Suprapubic skin (tissue), 4 donors: ENCODE data around the gene TMPRSS13. TPM values are rescaled to one million over a fixed set of nuclear protein-coding genes. Genes with fewer than 3 reads are reported as not detected.

Source experiments
- DNase-seq, 2 donors: peaks; one replicate each; pipeline ENCODE4 v3.0.0-alpha.2; 2019; ENCODE audit warnings: low spot score in 2 of 2
- H3K27ac ChIP-seq: fragments of 200-600 bp; sonication (generic); one replicate; pipeline ENCODE4 v1.5.1; 2019
- H3K27me3 ChIP-seq: fragments of 200-600 bp; sonication (generic); one replicate; pipeline ENCODE4 v1.5.1; 2019
- H3K36me3 ChIP-seq: fragments of 200-600 bp; sonication (generic); one replicate; pipeline ENCODE4 v1.5.1; 2019
- H3K4me1 ChIP-seq: fragments of 200-600 bp; sonication (generic); one replicate; pipeline ENCODE4 v1.5.1; 2019
- H3K4me3 ChIP-seq: fragments of 200-600 bp; sonication (generic); one replicate; pipeline ENCODE4 v1.5.1; 2019; ENCODE audit warnings: mild to moderate bottlenecking
- H3K9me3 ChIP-seq: fragments of 200-600 bp; sonication (generic); one replicate; pipeline ENCODE4 v1.5.1; 2019
- CTCF ChIP-seq, 2 donors: fragments of 200-600 bp in 1 of 2; fragments of 450-650 bp in 1 of 2; sonication (generic) in 1 of 2; IDR thresholded peaks; one replicate each; pipeline ENCODE4 v1.5.1; 2016 to 2019; ENCODE audit warnings: antibody characterized with exemption in 2 of 2, mild to moderate bottlenecking in 1 of 2, moderate library complexity in 1 of 2
- EP300 ChIP-seq: sonication (generic); formaldehyde crosslinking; IDR thresholded peaks from one replicate; pipeline ENCODE4 v1.6.1; 2017; ENCODE audit warnings: antibody characterized with exemption
- POLR2A ChIP-seq, 2 donors: fragments of 450-650 bp; IDR thresholded peaks; one replicate each; pipeline ENCODE4 v1.6.1; 2017; ENCODE audit warnings: antibody characterized with exemption in 2 of 2, mild to moderate bottlenecking in 2 of 2, moderate library complexity in 2 of 2
- POLR2AphosphoS5 ChIP-seq, 3 donors: sonication (generic); formaldehyde crosslinking; IDR thresholded peaks; one replicate each; pipeline ENCODE4 v1.6.1; 2017; ENCODE audit warnings: antibody characterized with exemption in 3 of 3
- WGBS: methylation state at CpG from one replicate; pipeline ENCODE4 v1.1.5; 2018; 5-methylcytosine and 5-hydroxymethylcytosine counted together
- total RNA-seq, 4 donors: library from RNA; depleted of rRNA; stranded (reverse); fragments of >200 nt; gene quantifications; one replicate each; pipeline ENCODE4 v1.1.0, GENCODE V29; 2016

TMPRSS13 gene
- total RNA-seq, 4 donors from 2014 or later = 24.7 to 92.0 (median 73.1) TPM

GRCh38 chr11:117944554-117944953 lies 15.4 kb upstream of the TMPRSS13 start:
- Histone ChIP-seq H3K4me3 (no peak overlapping the region), H3K36me3 (no peaks in the 10 kb centered on the region), H3K27ac (no peak overlapping the region), H3K27me3 (peaks cover 2% of the 10 kb centered on the region), H3K9me3 (no peaks in the 10 kb centered on the region), H3K4me1 (peaks cover 7% of the 10 kb centered on the region)
- TF ChIP-seq POLR2AphosphoS5 (IDR thresholded peaks at IDR 0.05) = no peak
- no peak for TF ChIP-seq EP300
- no peak for TF ChIP-seq POLR2A (IDR thresholded peaks at IDR 0.05)
- TF ChIP-seq CTCF (IDR thresholded peaks at IDR 0.05) = no peak
- WGBS = 65% methylated on average over 3 of the region's 5 CpGs
- no peak for DNase-seq

GRCh38 chr11:117941976-117942654 lies 12.9 kb upstream of the TMPRSS13 start:
- no peak overlapping the region for H3K4me3 ChIP-seq
- H3K36me3 ChIP-seq = no peaks in the 10 kb centered on the region
- H3K27me3 ChIP-seq = peaks cover under 1% of the 10 kb centered on the region
- H3K9me3 ChIP-seq = no peaks in the 10 kb centered on the region
- 80% methylated on average over 6 of the region's 6 CpGs for WGBS
- TF ChIP-seq POLR2A (IDR thresholded peaks at IDR 0.05) = no peak
- TF ChIP-seq POLR2AphosphoS5 (IDR thresholded peaks at IDR 0.05) = no peak
- TF ChIP-seq CTCF (IDR thresholded peaks at IDR 0.05) = no peak
- TF ChIP-seq EP300 = no peak
- no peak for DNase-seq
- H3K4me1 ChIP-seq = peaks cover 7% of the 10 kb centered on the region
- no peak overlapping the region for H3K27ac ChIP-seq

GRCh38 chr11:117941163-117941707 lies 12.0 kb upstream of the TMPRSS13 start:
- H3K27me3 ChIP-seq = no peaks in the 10 kb centered on the region
- WGBS = no CpG with 5 or more reads among the region's 4 CpGs
- no peak overlapping the region for H3K4me3 ChIP-seq
- no peaks in the 10 kb centered on the region for H3K4me1 ChIP-seq
- H3K36me3 ChIP-seq = no peaks in the 10 kb centered on the region
- TF ChIP-seq EP300 = no peak
- TF ChIP-seq POLR2AphosphoS5 (IDR thresholded peaks at IDR 0.05) = no peak
- no peak for TF ChIP-seq POLR2A (IDR thresholded peaks at IDR 0.05)
- TF ChIP-seq CTCF (IDR thresholded peaks at IDR 0.05) = no peak
- DNase-seq = no peak
- no peak overlapping the region for H3K27ac ChIP-seq
- H3K9me3 ChIP-seq = no peaks in the 10 kb centered on the region

GRCh38 chr11:117940736-117941135 lies 11.5 kb upstream of the TMPRSS13 start:
- H3K27ac ChIP-seq = no peak overlapping the region
- no peaks in the 10 kb centered on the region for H3K9me3 ChIP-seq
- no peaks in the 10 kb centered on the region for H3K36me3 ChIP-seq
- no peak for DNase-seq
- no peaks in the 10 kb centered on the region for H3K27me3 ChIP-seq
- no peaks in the 10 kb centered on the region for H3K4me1 ChIP-seq
- no peak overlapping the region for H3K4me3 ChIP-seq
- TF ChIP-seq POLR2A (IDR thresholded peaks at IDR 0.05) (no peak), CTCF (IDR thresholded peaks at IDR 0.05) (no peak), POLR2AphosphoS5 (IDR thresholded peaks at IDR 0.05) (no peak), EP300 (no peak)
- WGBS = 94% methylated on average over 8 of the region's 8 CpGs

- TF ChIP-seq POLR2A (IDR thresholded peaks at IDR 0.05) (no peak), CTCF (IDR thresholded peaks at IDR 0.05) (no peak), POLR2AphosphoS5 (IDR thresholded peaks at IDR 0.05) (no peak), EP300 (no peak)
- Histone ChIP-seq H3K36me3 (no peaks in the 10 kb centered on the region), H3K4me3 (no peak overlapping the region), H3K27me3 (no peaks in the 10 kb centered on the region), H3K27ac (no peak overlapping the region), H3K4me1 (no peaks in the 10 kb centered on the region), H3K9me3 (no peaks in the 10 kb centered on the region)
- DNase-seq = no peak
- WGBS = 51% methylated on average over 6 of the region's 6 CpGs
Measured at GRCh38 chr11:117936973-117937372, 7.8 kb upstream of the TMPRSS13 start.
